ENCODE data around the gene SYNDIG1. TPM values are rescaled to one million over a fixed set of nuclear protein-coding genes. Genes with fewer than 3 reads are reported as not detected.

SYNDIG1 gene
- total RNA-seq, 1 donor: not detected

DNA sequence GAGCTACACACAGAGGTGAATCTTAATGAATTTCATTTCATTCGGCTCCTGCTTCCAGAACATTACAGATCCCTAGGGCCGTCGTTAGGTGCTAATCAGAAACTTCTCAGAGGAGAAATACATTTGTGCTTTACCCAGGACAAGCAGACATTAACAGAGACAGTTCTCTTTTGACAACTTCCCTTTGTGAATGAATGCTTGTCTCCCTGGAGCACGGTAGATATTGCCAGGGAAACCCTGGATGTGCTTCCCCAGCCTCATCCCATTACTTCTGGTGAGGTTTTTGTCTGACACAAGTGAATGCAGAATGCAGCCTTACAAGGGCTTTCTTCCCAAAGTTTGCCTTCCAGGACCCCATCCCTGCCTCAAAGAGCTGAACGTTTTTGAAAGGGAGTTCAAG lies 105.4 kb downstream of the SYNDIG1 start:
- no peak overlapping the region for H3K4me3 ChIP-seq (ENCODE audit: low read depth, low read length)
- no peak for DNase-seq (ENCODE audit: low read depth)
- TF ChIP-seq, protein P1, sequence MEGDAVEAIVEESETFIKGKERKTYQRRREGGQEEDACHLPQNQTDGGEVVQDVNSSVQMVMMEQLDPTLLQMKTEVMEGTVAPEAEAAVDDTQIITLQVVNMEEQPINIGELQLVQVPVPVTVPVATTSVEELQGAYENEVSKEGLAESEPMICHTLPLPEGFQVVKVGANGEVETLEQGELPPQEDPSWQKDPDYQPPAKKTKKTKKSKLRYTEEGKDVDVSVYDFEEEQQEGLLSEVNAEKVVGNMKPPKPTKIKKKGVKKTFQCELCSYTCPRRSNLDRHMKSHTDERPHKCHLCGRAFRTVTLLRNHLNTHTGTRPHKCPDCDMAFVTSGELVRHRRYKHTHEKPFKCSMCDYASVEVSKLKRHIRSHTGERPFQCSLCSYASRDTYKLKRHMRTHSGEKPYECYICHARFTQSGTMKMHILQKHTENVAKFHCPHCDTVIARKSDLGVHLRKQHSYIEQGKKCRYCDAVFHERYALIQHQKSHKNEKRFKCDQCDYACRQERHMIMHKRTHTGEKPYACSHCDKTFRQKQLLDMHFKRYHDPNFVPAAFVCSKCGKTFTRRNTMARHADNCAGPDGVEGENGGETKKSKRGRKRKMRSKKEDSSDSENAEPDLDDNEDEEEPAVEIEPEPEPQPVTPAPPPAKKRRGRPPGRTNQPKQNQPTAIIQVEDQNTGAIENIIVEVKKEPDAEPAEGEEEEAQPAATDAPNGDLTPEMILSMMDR (IDR thresholded peaks at IDR 0.05; ENCODE audit: insufficient read depth, low read depth, low read length): no peak

DNA sequence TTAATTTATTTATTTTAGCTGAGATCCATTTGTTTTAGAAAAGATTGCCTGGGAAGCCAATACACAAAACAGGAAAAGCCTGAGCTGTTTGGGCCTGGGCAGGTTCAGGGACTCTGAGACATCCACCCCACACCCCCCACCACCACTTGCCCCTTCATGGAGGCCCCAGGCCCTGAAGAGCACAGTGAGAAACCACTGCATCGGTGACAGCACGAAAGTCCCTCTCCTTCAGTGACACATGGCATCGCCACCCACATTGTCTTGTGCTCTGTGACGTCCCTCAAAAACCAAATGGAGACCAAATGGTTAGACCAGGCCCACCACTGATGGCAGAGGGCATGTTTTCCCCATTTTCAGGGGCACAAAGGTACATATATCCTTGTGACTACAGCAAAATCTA lies 106.4 kb downstream of the SYNDIG1 start:
- no peak overlapping the region for H3K4me3 ChIP-seq (ENCODE audit: low read depth, low read length)
- DNase-seq (ENCODE audit: low read depth): no peak
- TF ChIP-seq, protein P1 (IDR thresholded peaks at IDR 0.05; ENCODE audit: insufficient read depth, low read depth, low read length): no peak

DNA sequence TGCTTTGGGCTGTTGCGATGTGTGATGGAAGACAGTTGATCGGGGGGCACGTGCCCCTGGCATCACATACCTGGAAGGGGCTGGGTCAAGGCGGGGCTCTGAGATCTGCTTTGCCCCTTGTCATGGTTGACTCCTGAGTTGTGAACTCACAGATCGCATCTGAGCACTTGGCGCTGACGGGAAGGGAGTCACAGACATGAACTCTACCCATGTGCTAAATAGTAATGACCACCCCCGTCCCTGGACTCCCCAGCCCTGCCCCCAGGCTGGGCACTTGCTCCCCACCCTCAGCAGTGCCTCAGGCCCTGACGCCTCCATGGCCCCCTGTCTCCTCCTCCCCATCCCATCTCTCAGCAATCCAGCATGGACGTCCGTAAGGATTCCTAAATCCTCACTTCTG lies 107.0 kb downstream of the SYNDIG1 start:
- TF ChIP-seq, protein P1 (IDR thresholded peaks at IDR 0.05; ENCODE audit: insufficient read depth, low read depth, low read length): no peak
- DNase-seq (ENCODE audit: low read depth): no peak

DNA sequence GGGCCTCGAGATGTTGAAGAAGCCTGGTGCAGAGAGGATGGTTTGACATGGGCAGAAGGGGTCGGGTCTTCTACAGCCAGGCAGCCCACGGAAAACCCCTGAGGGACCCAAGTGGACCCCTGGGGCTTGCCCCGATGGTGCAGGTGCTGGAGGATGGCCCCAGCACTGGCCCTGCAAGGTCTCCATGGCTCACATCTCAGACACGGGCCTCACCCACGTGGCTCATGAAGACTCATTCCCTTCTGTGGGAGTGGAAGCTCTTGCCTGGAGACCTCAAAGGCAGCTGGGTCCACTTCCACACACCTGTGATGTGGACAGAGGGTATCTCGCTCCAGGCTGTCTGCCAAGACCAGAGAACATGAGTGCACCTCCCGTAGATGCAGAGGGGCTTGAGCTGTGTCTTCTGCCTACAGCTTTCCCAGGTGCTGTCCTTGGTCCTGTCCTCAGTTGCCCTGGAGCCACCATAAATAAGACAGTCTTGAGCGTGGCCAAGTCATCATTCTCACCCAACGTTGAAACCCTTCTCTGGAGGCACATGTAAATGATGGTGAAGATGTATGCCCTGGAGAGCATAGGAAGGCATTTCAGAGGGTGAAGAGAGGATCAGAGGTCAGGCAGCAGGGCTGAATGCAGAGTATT lies 108.0 kb downstream of the SYNDIG1 start:
- no peak overlapping the region for H3K4me3 ChIP-seq (ENCODE audit: low read depth, low read length)
- TF ChIP-seq, protein P1 (IDR thresholded peaks at IDR 0.05; ENCODE audit: insufficient read depth, low read depth, low read length): no peak
- DNase-seq (ENCODE audit: low read depth): no peak

More for the DNA sequence above, 107.0 kb downstream of the SYNDIG1 start:
- no peak overlapping the region for H3K4me3 ChIP-seq (ENCODE audit: low read depth, low read length)

DNA sequence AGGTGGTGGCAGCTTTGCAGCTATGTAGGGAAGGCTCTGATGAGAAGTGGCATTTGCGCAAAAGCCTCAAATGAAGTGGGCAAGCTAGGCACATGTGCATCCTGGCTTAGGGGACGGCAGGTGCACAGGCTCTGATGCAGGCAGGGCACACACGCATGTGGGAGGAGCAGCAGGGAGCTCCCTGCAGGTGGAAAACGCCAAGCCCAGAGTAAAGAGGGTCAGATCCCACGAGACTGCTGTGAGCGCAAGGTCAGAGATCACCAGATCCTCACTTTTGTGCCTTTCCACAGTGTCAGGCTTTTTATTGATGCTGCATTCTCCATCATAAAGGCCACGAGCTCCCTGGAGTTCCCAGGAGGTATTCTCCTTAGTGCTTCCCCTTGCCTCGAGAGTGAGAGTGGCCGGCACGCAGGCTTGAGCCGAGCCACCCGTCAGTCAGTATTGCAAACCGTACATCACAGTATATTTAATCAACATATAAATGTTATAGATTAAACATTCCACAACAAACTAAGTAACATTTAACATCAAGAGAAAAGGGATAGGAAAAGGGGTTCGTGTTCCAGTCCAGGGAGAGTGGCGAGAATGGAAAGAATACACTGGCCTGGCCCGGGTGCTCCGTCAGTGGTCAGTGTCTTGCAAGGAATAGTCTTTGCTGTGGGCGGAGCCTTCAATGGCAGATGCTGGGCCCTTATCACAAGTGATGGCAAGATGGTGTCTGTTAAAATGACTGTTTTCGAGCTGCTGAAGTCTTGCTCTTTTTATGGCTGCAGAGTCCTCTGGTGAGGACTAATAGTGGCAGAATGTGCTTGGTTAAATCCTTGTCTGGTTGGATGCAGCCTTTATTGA lies 109.4 kb downstream of the SYNDIG1 start:
- no peak for DNase-seq (ENCODE audit: low read depth)
- no peak overlapping the region for H3K4me3 ChIP-seq (ENCODE audit: low read depth, low read length)
- TF ChIP-seq, protein P1 (IDR thresholded peaks at IDR 0.05; ENCODE audit: insufficient read depth, low read depth, low read length): no peak

DNA sequence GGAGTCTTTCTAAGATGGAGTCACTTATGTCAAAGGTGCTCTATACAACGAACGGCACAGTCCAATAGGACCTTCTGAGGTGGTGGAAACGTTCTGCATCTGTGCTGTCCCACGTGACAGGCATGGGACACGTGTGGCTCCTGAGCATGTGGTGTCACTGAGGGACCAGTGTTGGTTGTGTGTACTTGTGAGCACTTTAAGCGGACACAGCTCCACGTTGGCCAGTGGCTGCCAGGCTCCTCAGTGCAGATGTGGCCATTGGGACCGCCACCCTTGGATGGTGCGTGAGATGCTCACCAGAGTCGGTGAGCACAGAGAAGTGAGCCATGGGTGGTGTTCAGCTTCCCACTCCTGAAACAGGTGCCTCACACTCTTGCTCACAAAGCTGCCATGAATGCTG lies 110.0 kb downstream of the SYNDIG1 start:
- H3K4me3 ChIP-seq (ENCODE audit: low read depth, low read length): no peak overlapping the region
- TF ChIP-seq, protein P1 (IDR thresholded peaks at IDR 0.05; ENCODE audit: insufficient read depth, low read depth, low read length): no peak
- no peak for DNase-seq (ENCODE audit: low read depth)

All from fibroblast of villous mesenchyme (primary cell).